GM12878 (cell line): Measurements from ENCODE around the gene MED22. TPM values are rescaled to one million over a fixed set of nuclear protein-coding genes. Genes with fewer than 3 reads are reported as not detected.

Source experiments
- ATAC-seq: fragments of 200-7000 bp; cut with Tn5 transposase; 3 replicates; pipeline ENCODE4 v1.9.1; 2020; ENCODE audit warnings: mild to moderate bottlenecking, moderate library complexity
- BruUV-seq: library from RNA; stranded (reverse); fragments of 400-500 nt; replicated peaks from 2 replicates; lab custom pipeline; 2021; lab: Mats Ljungman, UMichigan
- CTCF ChIA-PET: fragments of 300-600 bp; sonication (Branson Sonifier 250); formaldehyde crosslinking; extraction: SDS; loops from one replicate; lab custom pipeline; 2021; ENCODE audit warnings: inconsistent platforms; lab: Yijun Ruan, JAX
- POLR2A ChIA-PET: fragments of 350-600 bp; formaldehyde crosslinking; extraction: SDS; loops from one replicate; lab custom pipeline; 2021; ENCODE audit warnings: inconsistent platforms; lab: Charles Lee
- RAD21 ChIA-PET: fragments of 300-600 bp; sonication (Branson Sonifier 250); formaldehyde crosslinking; loops from one replicate; lab custom pipeline; 2023; ENCODE audit warnings: antibody characterized with exemption; ENCODE audit not compliant: unreplicated experiment; lab: Charles Lee
- SMC1A ChIA-PET: fragments of 300-600 bp; sonication (Branson Sonifier 250); formaldehyde crosslinking; loops from one replicate; lab custom pipeline; 2023; ENCODE audit not compliant: unreplicated experiment, uncharacterized antibody; lab: Charles Lee
- DNase-seq: peaks from one replicate; pipeline ENCODE4 v3.0.0-alpha.2; 2011; ENCODE audit warnings: low read depth, low spot score
- FAIRE-seq: peaks from 3 replicates; lab custom pipeline; 2011; peaks lifted over from hg19 to GRCh38; lab: Jason Lieb, UNC
- H2AFZ ChIP-seq: 2 replicates; pipeline ENCODE4 v1.6.0; 2011; ENCODE audit warnings: low read depth, low read length, control low read depth; ENCODE audit not compliant: control insufficient read depth
- H3K27ac ChIP-seq: 2 replicates; pipeline ENCODE4 v1.5.1; 2011; ENCODE audit warnings: control low read depth; ENCODE audit not compliant: control insufficient read depth, insufficient read depth
- H3K27me3 ChIP-seq, 2 experiments: replicated peaks in 1 of 2; 2 replicates each; pipeline versions ENCODE4 v1.6.0 to v1.6.1; 2011; ENCODE audit warnings: low read length in 1 of 2; ENCODE audit not compliant: control insufficient read depth in 2 of 2, insufficient read depth in 2 of 2
- H3K36me3 ChIP-seq, 2 experiments: 2 replicates each; pipeline ENCODE4 v1.5.1; 2011; ENCODE audit warnings: low read length in 1 of 2; ENCODE audit not compliant: control insufficient read depth in 2 of 2, insufficient read depth in 2 of 2
- H3K4me1 ChIP-seq: 2 replicates; pipeline ENCODE4 v1.6.1; 2011; ENCODE audit warnings: mild to moderate bottlenecking, low read length, moderate library complexity, mixed read lengths; ENCODE audit not compliant: control insufficient read depth, insufficient read depth
- H3K4me2 ChIP-seq: 2 replicates; pipeline ENCODE4 v1.6.0; 2011; ENCODE audit warnings: control low read depth; ENCODE audit not compliant: control insufficient read depth, insufficient read depth
- H3K4me3 ChIP-seq: fragments of 200-600 bp; sonication (generic); 2 replicates; pipeline ENCODE4 v1.5.1; 2016
- H3K79me2 ChIP-seq: 2 replicates; pipeline ENCODE4 v1.6.0; 2011; ENCODE audit warnings: low read length; ENCODE audit not compliant: control insufficient read depth, insufficient read depth
- H3K9ac ChIP-seq: 2 replicates; pipeline ENCODE4 v1.8.0; 2011; ENCODE audit warnings: low read length, control low read depth, mixed read lengths; ENCODE audit not compliant: control insufficient read depth, insufficient read depth
- H3K9me3 ChIP-seq: replicated peaks from 3 replicates; pipeline ENCODE4 v1.5.1; 2011; ENCODE audit warnings: mild to moderate bottlenecking, low read length; ENCODE audit not compliant: control insufficient read depth, insufficient read depth
- H4K20me1 ChIP-seq: 2 replicates; pipeline ENCODE4 v1.6.0; 2011; ENCODE audit not compliant: control insufficient read depth, insufficient read depth
- BMI1 ChIP-seq: fragments of 450-650 bp; IDR thresholded peaks from 2 replicates; pipeline ENCODE4 v1.6.1; 2016; ENCODE audit warnings: mild to moderate bottlenecking, moderate library complexity, borderline replicate concordance
- WGBS: methylation state at CpG from one replicate; pipeline ENCODE4 v1.1.6; 2016; ENCODE audit warnings: low lambda C conversion rate; ENCODE audit not compliant: insufficient replicate concordance, insufficient coverage; ENCODE audit errors: missing lambda C conversion rate; 5-methylcytosine and 5-hydroxymethylcytosine counted together
- in situ Hi-C: fragments of 300-500 bp; cut with MboI; formaldehyde crosslinking; loops from 9 replicates; pipeline ENCODE4 v1.14.3; 2018; ENCODE audit warnings: mixed read lengths
- intact Hi-C: fragments of 100-400 bp; cut with micrococcal nuclease; formaldehyde crosslinking; loops from one replicate; pipeline ENCODE4 v1.14.2; 2022; ENCODE audit not compliant: unreplicated experiment
- polyA plus RNA-seq, 11 experiments: library from polyadenylated mRNA; depleted of rRNA in 4 of 11; unstranded in 6 of 11; stranded (reverse) in 5 of 11; fragments of >200 nt; fragmentation: Nextera tagmentation in 4 of 11; fragmentation: Illumina TruSeq in 1 of 11; extraction: Ambion mirVana in 4 of 11; extraction: Trizol in 1 of 11; gene quantifications; 1 replicate in 1 of 11; 2 replicates in 10 of 11; pipeline versions ENCODE4 v1.2.1 to v1.2.3, GENCODE V29; 2011 to 2016; ENCODE audit warnings: inconsistent platforms in 2 of 11, missing spikeins in 2 of 11, low read depth in 1 of 11
- small RNA-seq: library from RNA; depleted of rRNA; stranded (forward); fragments of <200 nt; gene quantifications from one replicate; pipeline ENCODE3, GENCODE V24; 2014
- total RNA-seq, 4 experiments: library from RNA; depleted of rRNA in 3 of 4; stranded (reverse); fragments of >200 nt in 3 of 4; fragmentation: Illumina TruSeq in 1 of 4; extraction: Trizol in 1 of 4; gene quantifications; 2 replicates each; pipeline versions ENCODE4 v1.2.1 to v1.2.3, GENCODE V29; 2013 to 2021

The MED22 gene
- total and polyA plus RNA-seq, 10 of the 15 experiments (the other 5 are each of a cell fraction or from before 2014, with no cell fraction given) = 1.4 to 42.1 (median 24.6) TPM

DNA sequence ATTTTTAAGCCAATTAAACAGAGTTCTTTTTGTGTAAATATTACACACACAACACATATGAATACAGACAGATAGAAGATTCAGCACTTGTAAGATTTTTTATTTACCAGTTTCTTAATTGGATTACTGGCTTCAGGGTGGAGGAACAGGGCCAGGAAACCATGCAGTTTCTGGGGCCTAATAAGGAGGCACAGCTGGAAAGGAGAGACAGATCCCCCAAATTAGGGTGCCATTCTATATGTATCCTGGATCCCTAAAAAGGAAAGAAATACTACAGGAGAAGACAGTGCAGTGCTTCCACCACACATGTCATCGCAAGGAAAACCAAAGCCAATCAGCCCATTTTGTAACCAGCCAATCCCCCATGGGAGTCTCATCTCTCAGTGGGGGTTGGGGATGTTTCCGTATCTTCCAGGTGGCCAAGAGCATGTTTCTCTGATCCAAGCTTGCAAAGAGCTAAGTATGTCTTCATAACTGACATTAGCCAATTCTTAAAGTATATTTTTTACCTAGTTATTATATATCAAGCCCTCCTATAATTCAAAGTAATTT is 57.1 kb downstream of the MED22 start:
- H3K27ac ChIP-seq = no peak overlapping the region
- peaks cover 4% of the 10 kb centered on the region; the same call in 1 of the 3 replicates for H3K9me3 ChIP-seq
- H3K27me3 ChIP-seq = no peaks in the 10 kb centered on the region
- no peak overlapping the region for H3K9ac ChIP-seq
- H2AFZ ChIP-seq = no peak overlapping the region
- no peak for DNase-seq
- H3K79me2 ChIP-seq = no peaks in the 10 kb centered on the region
- POLR2A ChIA-PET = no interaction called here
- no peaks in the 10 kb centered on the region for H3K4me1 ChIP-seq
- SMC1A ChIA-PET = no interaction called here
- in situ Hi-C loops = no loop called here
- FAIRE-seq = no peak
- no peaks in the 10 kb centered on the region for H4K20me1 ChIP-seq
- ATAC-seq = no peak
- no peaks in the 10 kb centered on the region for H3K36me3 ChIP-seq
- no TSS peak for BruUV-seq
- intact Hi-C loops = no loop called here
- CTCF ChIA-PET = interaction anchor here (0.7 kb wide), 1 partner anchor 1332 kb away, joined by 3 read pairs; no protein-coding TSS in a partner anchor
- TF ChIP-seq BMI1 = no peak
- no peak overlapping the region for H3K4me2 ChIP-seq
- H3K4me3 ChIP-seq = no peak overlapping the region
- WGBS = 83% methylated on average over 2 of the region's 2 CpGs
- RAD21 ChIA-PET = no interaction called here

Small RNA genes within 50 kb of the gene (small RNA-seq; reads per million reads assigned to genes)
- gene RF00019 (not detected), gene SNORD24 (not detected), gene SNORD36A (not detected), gene SNORD36B (not detected), gene SNORD36C (not detected)

Other genes starting within 250 kb of the MED22 start
Only the 7 nearest of the 16 such genes appear.
- gene SURF6, start 11.9 kb downstream of the MED22 start, total RNA-seq (2014; rRNA removed) = 18.5 and 18.8 TPM in 2 replicates
- gene SURF6, start 11.9 kb downstream of the MED22 start, total RNA-seq (2014; rRNA removed; fragmentation: Illumina TruSeq; extraction: Trizol) = 10.7 and 11.4 TPM in 2 replicates
- 25.7 and 27.2 TPM in 2 replicates for gene SURF6, start 11.9 kb downstream of the MED22 start, total RNA-seq (2021)
- 5.8 and 8.7 TPM in 2 replicates for gene SURF6, start 11.9 kb downstream of the MED22 start, polyA plus RNA-seq (2011; rRNA removed)
- 5.4 and 9.4 TPM in 2 replicates for gene SURF6, start 11.9 kb downstream of the MED22 start, polyA plus RNA-seq (2014; fragmentation: Illumina TruSeq; extraction: Trizol)
- gene SURF6, start 11.9 kb downstream of the MED22 start, polyA plus RNA-seq (2014; fragmentation: Nextera tagmentation; extraction: Ambion mirVana) = 1 to 10 TPM; 2.2 to 3.0 TPM
- gene SURF6, start 11.9 kb downstream of the MED22 start, polyA plus RNA-seq (2014; rRNA removed) = 23.0 and 23.2 TPM in 2 replicates
- 10 to 100 TPM; 24.6 to 26.4 TPM for gene SURF6, start 11.9 kb downstream of the MED22 start, polyA plus RNA-seq (2016; fragmentation: Nextera tagmentation; extraction: Ambion mirVana)
- 3,012 and 3,152 TPM in 2 replicates for gene RPL7A, start 87 bp upstream of the MED22 start, total RNA-seq (2014; rRNA removed)
- gene RPL7A, start 87 bp upstream of the MED22 start, total RNA-seq (2014; rRNA removed; fragmentation: Illumina TruSeq; extraction: Trizol) = 4,456 and 4,552 TPM in 2 replicates
- 3,952 and 4,036 TPM in 2 replicates for gene RPL7A, start 87 bp upstream of the MED22 start, total RNA-seq (2021)
- 2,241 and 2,769 TPM in 2 replicates for gene RPL7A, start 87 bp upstream of the MED22 start, polyA plus RNA-seq (2011; rRNA removed)
- gene RPL7A, start 87 bp upstream of the MED22 start, polyA plus RNA-seq (2014; fragmentation: Illumina TruSeq; extraction: Trizol) = 5,018 and 5,193 TPM in 2 replicates
- gene RPL7A, start 87 bp upstream of the MED22 start, polyA plus RNA-seq (2014; fragmentation: Nextera tagmentation; extraction: Ambion mirVana) = 1,000 to 10,000 TPM; 3,258 to 3,500 TPM
- gene RPL7A, start 87 bp upstream of the MED22 start, polyA plus RNA-seq (2014; rRNA removed) = 3,393 and 3,435 TPM in 2 replicates
- gene RPL7A, start 87 bp upstream of the MED22 start, polyA plus RNA-seq (2016; fragmentation: Nextera tagmentation; extraction: Ambion mirVana) = 100 to 1,000 TPM; 917 to 932 TPM
- gene SURF1, start 8.4 kb upstream of the MED22 start, total RNA-seq (2014; rRNA removed) = 20.1 and 23.1 TPM in 2 replicates
- 17.7 and 17.9 TPM in 2 replicates for gene SURF1, start 8.4 kb upstream of the MED22 start, total RNA-seq (2014; rRNA removed; fragmentation: Illumina TruSeq; extraction: Trizol)
- gene SURF1, start 8.4 kb upstream of the MED22 start, total RNA-seq (2021) = 27.6 and 27.9 TPM in 2 replicates
- gene SURF1, start 8.4 kb upstream of the MED22 start, polyA plus RNA-seq (2011; rRNA removed) = 25.4 and 31.6 TPM in 2 replicates
- gene SURF1, start 8.4 kb upstream of the MED22 start, polyA plus RNA-seq (2014; fragmentation: Illumina TruSeq; extraction: Trizol) = 21.2 and 22.8 TPM in 2 replicates
- gene SURF1, start 8.4 kb upstream of the MED22 start, polyA plus RNA-seq (2014; fragmentation: Nextera tagmentation; extraction: Ambion mirVana) = 10 to 100 TPM; 19.2 to 34.6 TPM
- gene SURF1, start 8.4 kb upstream of the MED22 start, polyA plus RNA-seq (2014; rRNA removed) = 31.5 and 32.3 TPM in 2 replicates
- 10 to 100 TPM; 45.6 to 46.4 TPM for gene SURF1, start 8.4 kb upstream of the MED22 start, polyA plus RNA-seq (2016; fragmentation: Nextera tagmentation; extraction: Ambion mirVana)
- 25.6 and 31.3 TPM in 2 replicates for gene SURF2, start 8.4 kb upstream of the MED22 start, total RNA-seq (2014; rRNA removed)
- 12.8 and 18.2 TPM in 2 replicates for gene SURF2, start 8.4 kb upstream of the MED22 start, total RNA-seq (2014; rRNA removed; fragmentation: Illumina TruSeq; extraction: Trizol)
- gene SURF2, start 8.4 kb upstream of the MED22 start, total RNA-seq (2021) = 19.4 and 23.4 TPM in 2 replicates
- 7.5 and 12.1 TPM in 2 replicates for gene SURF2, start 8.4 kb upstream of the MED22 start, polyA plus RNA-seq (2011; rRNA removed)
- gene SURF2, start 8.4 kb upstream of the MED22 start, polyA plus RNA-seq (2014; fragmentation: Illumina TruSeq; extraction: Trizol) = 5.3 and 10.0 TPM in 2 replicates
- 1 to 10 TPM; 4.0 to 7.6 TPM for gene SURF2, start 8.4 kb upstream of the MED22 start, polyA plus RNA-seq (2014; fragmentation: Nextera tagmentation; extraction: Ambion mirVana)
- gene SURF2, start 8.4 kb upstream of the MED22 start, polyA plus RNA-seq (2014; rRNA removed) = 37.3 and 42.5 TPM in 2 replicates
- gene SURF2, start 8.4 kb upstream of the MED22 start, polyA plus RNA-seq (2016; fragmentation: Nextera tagmentation; extraction: Ambion mirVana) = 10 to 100 TPM; 37.8 to 41.7 TPM
- gene SURF4, start 27.9 kb upstream of the MED22 start, total RNA-seq (2014; rRNA removed) = 119 and 120 TPM in 2 replicates
- 60.4 and 70.0 TPM in 2 replicates for gene SURF4, start 27.9 kb upstream of the MED22 start, total RNA-seq (2014; rRNA removed; fragmentation: Illumina TruSeq; extraction: Trizol)
- gene SURF4, start 27.9 kb upstream of the MED22 start, total RNA-seq (2021) = 95.3 and 107 TPM in 2 replicates
- 67.3 and 74.8 TPM in 2 replicates for gene SURF4, start 27.9 kb upstream of the MED22 start, polyA plus RNA-seq (2011; rRNA removed)
- gene SURF4, start 27.9 kb upstream of the MED22 start, polyA plus RNA-seq (2014; fragmentation: Illumina TruSeq; extraction: Trizol) = 61.0 and 73.5 TPM in 2 replicates
- gene SURF4, start 27.9 kb upstream of the MED22 start, polyA plus RNA-seq (2014; fragmentation: Nextera tagmentation; extraction: Ambion mirVana) = 10 to 100 TPM in 1 of 2 experiments, 1 to 10 TPM in 1; 6.4 to 12.6 TPM
- gene SURF4, start 27.9 kb upstream of the MED22 start, polyA plus RNA-seq (2014; rRNA removed) = 82.6 and 83.9 TPM in 2 replicates
- gene SURF4, start 27.9 kb upstream of the MED22 start, polyA plus RNA-seq (2016; fragmentation: Nextera tagmentation; extraction: Ambion mirVana) = 100 to 1,000 TPM; 121 to 134 TPM
- gene STKLD1, start 28.2 kb upstream of the MED22 start, total RNA-seq (2014; rRNA removed) = 0.40 and 0.44 TPM in 2 replicates
- gene STKLD1, start 28.2 kb upstream of the MED22 start, total RNA-seq (2014; rRNA removed; fragmentation: Illumina TruSeq; extraction: Trizol) = 0.23 TPM in 1 of 2 replicates, not detected in the other
- 0.35 TPM in 1 of 2 replicates, not detected in the other for gene STKLD1, start 28.2 kb upstream of the MED22 start, total RNA-seq (2021)
- gene STKLD1, start 28.2 kb upstream of the MED22 start, polyA plus RNA-seq (2011; rRNA removed) = 0.34 and 0.48 TPM in 2 replicates
- gene STKLD1, start 28.2 kb upstream of the MED22 start, polyA plus RNA-seq (2014; fragmentation: Illumina TruSeq; extraction: Trizol) = 0.40 TPM in 1 of 2 replicates, not detected in the other
- gene STKLD1, start 28.2 kb upstream of the MED22 start, polyA plus RNA-seq (2014; fragmentation: Nextera tagmentation; extraction: Ambion mirVana) = under 1 TPM in 1 of 2 experiments, not detected in 1; 0.24 TPM
- gene STKLD1, start 28.2 kb upstream of the MED22 start, polyA plus RNA-seq (2014; rRNA removed) = 0.37 TPM in 1 of 2 replicates, not detected in the other
- gene STKLD1, start 28.2 kb upstream of the MED22 start, polyA plus RNA-seq (2016; fragmentation: Nextera tagmentation; extraction: Ambion mirVana) = under 1 TPM; 0.07 to 0.13 TPM
- 31.5 and 33.3 TPM in 2 replicates for gene REXO4, start 69.9 kb upstream of the MED22 start, total RNA-seq (2014; rRNA removed)
- gene REXO4, start 69.9 kb upstream of the MED22 start, total RNA-seq (2014; rRNA removed; fragmentation: Illumina TruSeq; extraction: Trizol) = 16.5 and 20.9 TPM in 2 replicates
- 42.1 and 43.9 TPM in 2 replicates for gene REXO4, start 69.9 kb upstream of the MED22 start, total RNA-seq (2021)
- gene REXO4, start 69.9 kb upstream of the MED22 start, polyA plus RNA-seq (2011; rRNA removed) = 23.8 and 27.7 TPM in 2 replicates
- gene REXO4, start 69.9 kb upstream of the MED22 start, polyA plus RNA-seq (2014; fragmentation: Illumina TruSeq; extraction: Trizol) = 16.4 and 24.8 TPM in 2 replicates
- 1 to 10 TPM; 2.7 to 8.4 TPM for gene REXO4, start 69.9 kb upstream of the MED22 start, polyA plus RNA-seq (2014; fragmentation: Nextera tagmentation; extraction: Ambion mirVana)
- gene REXO4, start 69.9 kb upstream of the MED22 start, polyA plus RNA-seq (2014; rRNA removed) = 37.9 and 39.6 TPM in 2 replicates
- gene REXO4, start 69.9 kb upstream of the MED22 start, polyA plus RNA-seq (2016; fragmentation: Nextera tagmentation; extraction: Ambion mirVana) = 10 to 100 TPM; 34.0 to 38.9 TPM